HG02938 (cell line): Measurements from ENCODE around the gene FOXL3.
"Not testable (repeated sequence)": the region's sequence is repeated elsewhere in the genome, so short reads cannot be mapped to it uniquely, and the experiment has no call there.

Experiments
- ATAC-seq: cut with Tn5 transposase; IDR thresholded peaks from one replicate; pipeline ENCODE4 v1.9.1; 2021; ENCODE audit warnings: mild to moderate bottlenecking, moderate library complexity; ENCODE audit not compliant: unreplicated experiment

The FOXL3 gene

DNA sequence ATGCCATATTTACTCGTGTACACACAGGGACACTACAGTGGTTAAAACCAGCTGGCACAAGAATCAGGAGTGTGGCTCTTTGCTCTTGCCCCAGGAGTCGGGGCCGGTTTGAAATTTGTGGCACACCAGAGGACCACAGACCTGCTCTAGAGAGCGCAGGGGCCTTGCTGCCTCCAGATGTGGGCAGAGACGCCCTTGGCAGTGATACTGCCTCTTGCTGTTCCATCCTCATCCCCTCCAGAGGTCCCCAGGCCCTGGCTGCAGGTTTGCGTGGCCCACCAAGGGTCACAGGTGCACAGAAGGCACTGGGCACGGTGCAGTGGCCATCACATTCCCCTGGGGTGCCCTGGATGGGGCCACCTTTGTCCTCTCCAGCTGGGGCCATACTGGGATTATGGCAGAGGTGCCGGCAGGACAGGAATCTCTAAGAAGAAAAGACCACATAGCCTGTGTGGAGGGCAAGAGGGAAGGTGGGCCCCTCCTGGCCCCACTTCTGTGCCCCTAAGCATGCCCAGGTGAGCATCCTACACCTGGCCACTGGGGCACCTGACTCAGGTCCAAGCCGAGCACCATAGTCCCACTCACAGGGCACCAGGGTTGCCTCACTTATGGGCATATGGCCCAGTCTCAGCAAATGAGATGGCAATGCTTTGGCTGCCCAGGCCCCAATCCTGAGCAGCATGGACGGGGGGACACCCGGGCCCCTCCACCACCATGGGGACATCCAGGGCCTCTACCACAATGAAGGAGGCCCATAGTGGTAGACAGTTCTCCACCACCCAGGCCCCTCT lies 45.6 kb downstream of the FOXL3 start:
- ATAC-seq = no peak

DNA sequence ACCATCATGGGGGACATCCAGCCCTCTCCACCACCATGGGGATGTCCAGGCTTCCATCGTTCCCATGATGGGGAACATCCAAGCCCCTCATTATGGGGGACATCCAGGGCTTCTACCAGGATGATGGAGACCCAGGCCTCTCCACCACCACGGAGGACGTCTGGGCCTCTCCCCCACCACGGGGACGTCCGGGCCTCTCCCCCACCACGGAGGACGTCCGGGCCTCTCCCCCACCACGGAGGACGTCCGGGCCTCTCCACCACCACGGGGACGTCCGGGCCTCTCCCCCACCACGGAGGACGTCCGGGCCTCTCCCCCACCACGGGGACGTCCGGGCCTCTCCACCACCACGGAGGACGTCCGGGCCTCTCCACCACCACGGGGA lies 46.2 kb downstream of the FOXL3 start:
- not testable (repeated sequence) for ATAC-seq

GRCh38 chr7:336810-337566 lies 47.0 kb downstream of the FOXL3 start:
- ATAC-seq = no peak

GRCh38 chr7:337567-337951 lies 47.6 kb downstream of the FOXL3 start:
- ATAC-seq = no peak

DNA sequence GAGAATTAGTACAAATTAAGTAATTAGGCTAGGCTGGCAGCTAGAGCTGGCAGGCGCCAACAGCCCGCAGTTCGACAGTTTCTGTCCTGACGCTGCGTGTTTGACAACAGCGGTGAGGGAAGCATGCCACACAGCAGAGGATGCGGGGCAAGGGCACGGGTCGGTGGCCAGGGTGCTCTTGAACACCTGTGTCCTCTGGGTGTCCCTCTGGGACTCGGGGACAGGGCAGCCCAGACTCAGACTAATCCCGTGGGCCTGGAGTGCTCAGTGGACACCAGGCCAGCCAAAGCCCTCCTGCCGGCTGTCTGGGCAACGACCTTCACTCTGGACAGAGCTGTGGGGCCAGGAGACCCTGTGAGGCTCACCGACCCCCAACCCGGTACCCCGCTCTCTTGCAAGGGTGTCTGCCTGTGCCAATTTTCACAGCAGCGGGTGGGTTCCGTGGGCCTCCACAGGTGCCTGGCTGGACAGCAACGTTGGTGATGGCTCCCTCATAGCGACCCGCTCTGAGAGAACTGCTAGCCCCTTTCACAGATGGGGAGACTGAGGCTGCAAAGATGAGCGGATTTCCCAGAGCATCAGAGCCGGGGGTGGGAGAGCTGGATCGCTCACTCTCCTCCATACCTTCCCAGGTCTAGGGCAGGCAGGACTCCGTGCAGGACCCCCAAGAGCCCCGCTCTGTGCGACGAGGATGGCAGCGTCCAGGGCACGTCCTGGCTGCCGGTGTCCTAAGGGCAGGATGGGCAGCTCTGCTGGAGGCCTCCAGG lies 48.5 kb downstream of the FOXL3 start:
- ATAC-seq = no peak

GRCh38 chr7:339062-339342 lies 49.0 kb downstream of the FOXL3 start:
- ATAC-seq = no peak

GRCh38 chr7:339696-340095 lies 49.7 kb downstream of the FOXL3 start:
- ATAC-seq = no peak

DNA sequence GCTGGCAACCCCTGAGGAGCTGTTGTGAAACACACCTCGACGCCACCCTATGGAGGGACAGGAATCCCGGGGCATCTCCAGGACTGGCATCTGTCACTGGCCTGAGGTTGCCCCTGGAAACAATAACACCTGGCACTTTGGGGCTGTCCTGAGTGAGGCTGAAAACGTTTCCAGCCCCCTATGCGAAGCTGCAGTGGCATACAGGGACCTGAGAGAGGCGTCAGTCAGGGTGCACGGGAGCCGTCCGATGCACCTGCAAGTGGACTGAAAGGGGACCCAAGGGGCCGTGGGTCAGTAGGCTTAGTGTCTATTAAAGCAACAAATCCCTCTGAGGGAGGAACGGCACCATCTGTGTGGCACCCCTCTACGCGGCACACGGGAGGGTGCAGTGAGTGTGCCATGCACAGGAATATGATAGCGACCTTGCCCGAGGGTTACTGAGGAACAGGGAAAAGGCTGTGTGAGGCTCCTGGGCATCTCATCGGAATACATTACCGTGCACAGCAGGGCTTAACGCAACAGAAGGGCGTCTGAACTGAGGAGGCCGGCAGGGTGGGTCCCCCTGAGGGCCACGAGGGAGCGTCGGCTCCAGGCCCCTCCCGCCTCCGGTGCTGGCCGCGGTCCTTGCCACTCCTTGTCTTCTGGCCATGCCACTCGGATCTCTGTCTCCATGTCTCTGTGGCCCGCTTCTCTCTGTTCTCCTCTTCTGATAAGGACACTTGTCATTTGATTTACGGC lies 50.4 kb downstream of the FOXL3 start:
- ATAC-seq = no peak
